HG02852 (cell line): ENCODE measurements around the gene MRC2.
"Not testable (repeated sequence)": the region's sequence is repeated elsewhere in the genome, so short reads cannot be mapped to it uniquely, and the experiment has no call there.

ENCODE experiments used
- ATAC-seq: cut with Tn5 transposase; IDR thresholded peaks from one replicate; pipeline ENCODE4 v1.9.1; 2021; ENCODE audit warnings: mild to moderate bottlenecking, moderate library complexity; ENCODE audit not compliant: unreplicated experiment

The MRC2 gene, protein sequence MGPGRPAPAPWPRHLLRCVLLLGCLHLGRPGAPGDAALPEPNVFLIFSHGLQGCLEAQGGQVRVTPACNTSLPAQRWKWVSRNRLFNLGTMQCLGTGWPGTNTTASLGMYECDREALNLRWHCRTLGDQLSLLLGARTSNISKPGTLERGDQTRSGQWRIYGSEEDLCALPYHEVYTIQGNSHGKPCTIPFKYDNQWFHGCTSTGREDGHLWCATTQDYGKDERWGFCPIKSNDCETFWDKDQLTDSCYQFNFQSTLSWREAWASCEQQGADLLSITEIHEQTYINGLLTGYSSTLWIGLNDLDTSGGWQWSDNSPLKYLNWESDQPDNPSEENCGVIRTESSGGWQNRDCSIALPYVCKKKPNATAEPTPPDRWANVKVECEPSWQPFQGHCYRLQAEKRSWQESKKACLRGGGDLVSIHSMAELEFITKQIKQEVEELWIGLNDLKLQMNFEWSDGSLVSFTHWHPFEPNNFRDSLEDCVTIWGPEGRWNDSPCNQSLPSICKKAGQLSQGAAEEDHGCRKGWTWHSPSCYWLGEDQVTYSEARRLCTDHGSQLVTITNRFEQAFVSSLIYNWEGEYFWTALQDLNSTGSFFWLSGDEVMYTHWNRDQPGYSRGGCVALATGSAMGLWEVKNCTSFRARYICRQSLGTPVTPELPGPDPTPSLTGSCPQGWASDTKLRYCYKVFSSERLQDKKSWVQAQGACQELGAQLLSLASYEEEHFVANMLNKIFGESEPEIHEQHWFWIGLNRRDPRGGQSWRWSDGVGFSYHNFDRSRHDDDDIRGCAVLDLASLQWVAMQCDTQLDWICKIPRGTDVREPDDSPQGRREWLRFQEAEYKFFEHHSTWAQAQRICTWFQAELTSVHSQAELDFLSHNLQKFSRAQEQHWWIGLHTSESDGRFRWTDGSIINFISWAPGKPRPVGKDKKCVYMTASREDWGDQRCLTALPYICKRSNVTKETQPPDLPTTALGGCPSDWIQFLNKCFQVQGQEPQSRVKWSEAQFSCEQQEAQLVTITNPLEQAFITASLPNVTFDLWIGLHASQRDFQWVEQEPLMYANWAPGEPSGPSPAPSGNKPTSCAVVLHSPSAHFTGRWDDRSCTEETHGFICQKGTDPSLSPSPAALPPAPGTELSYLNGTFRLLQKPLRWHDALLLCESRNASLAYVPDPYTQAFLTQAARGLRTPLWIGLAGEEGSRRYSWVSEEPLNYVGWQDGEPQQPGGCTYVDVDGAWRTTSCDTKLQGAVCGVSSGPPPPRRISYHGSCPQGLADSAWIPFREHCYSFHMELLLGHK (N-terminal part only)

DNA sequence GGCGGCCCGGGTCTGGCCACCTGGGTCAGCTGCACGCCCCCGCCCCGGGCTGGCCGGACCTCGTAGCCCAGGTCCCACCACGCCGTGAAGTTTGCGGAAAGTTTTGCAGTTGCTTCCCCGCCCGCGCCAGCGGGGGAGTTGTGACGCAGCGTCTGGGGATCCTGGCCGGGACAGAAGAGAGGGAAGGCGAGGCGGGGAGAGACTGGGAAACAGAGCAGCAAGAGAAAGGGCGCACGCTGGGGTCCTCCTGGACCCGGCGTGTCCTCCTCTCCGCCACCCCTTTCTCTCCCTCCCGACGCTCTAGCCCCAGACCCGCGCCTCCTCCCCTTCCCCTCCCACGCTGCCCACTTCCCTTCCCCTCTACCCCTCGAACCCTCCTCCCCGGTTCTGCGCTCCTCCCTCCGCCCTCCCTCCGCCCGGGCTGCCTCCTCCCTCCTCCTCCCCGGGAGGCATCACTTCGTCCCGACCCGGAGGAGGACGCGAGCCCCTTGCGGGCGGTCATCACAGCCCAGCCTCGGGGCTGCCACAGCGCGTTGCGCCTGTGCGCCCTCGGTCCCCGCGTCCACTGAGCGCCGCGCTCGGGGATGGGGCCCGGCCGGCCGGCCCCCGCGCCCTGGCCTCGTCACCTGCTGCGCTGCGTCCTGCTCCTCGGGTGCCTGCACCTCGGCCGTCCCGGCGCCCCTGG, at the start of gene MRC2:
Gene MRC2, plus strand, starts transcription at position 452 of the 685 bp plus-strand sequence. Its CDS starts 133 bp downstream, at position 585.
- ATAC-seq: peak; percentile 41

DNA sequence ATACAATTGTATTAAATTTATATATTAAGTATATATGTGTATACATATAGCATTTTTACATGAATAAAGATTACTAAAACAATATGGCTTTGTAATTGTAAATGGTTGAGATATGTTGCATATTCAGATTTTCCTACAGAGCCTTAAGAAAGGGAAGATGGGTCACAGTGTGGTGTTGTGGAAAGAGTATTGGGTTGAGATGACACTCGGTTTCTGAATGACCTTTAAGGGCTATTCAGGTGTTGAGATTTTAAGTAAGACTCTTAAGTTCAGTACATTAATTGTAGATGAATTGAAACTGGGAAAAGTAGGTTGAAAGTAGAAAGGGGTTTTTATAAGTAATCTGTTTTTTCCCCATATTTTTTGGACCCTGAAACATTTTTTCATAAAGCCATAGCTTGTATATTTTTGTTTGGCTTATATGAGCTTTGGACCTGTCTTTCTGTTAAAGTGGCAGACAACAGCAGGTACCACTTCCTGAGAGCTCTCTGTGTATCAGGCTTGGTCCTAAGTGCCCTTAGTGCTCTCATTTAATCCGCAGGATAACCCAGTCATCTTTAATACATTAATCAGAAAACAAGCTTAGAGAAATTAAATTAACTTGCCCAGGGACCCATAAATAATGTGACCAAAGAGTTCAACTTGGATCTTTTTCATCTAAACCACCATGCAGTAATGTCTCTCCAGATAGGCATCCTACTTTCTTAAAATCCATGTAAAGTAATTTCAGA, 48.5 kb upstream of the MRC2 start:
- ATAC-seq: no peak

DNA sequence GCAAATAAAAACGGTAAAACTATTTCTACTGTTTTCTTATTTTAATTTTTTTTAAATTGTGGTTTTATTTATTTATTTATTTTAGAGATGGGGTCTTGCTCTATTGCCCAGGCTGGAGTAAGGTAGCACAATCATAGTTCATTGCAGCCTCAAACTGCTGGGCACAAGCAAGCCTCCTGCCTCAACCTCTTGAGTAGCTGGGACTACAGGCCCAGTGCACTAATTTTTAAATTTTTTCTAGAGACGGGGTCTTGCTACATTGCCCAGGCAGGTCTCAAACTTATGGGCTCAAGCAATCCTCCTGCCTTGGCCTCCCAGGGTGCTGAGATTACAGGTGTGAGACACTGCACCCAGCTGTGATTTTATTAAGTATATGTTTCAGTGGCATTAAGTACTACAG, 46.5 kb upstream of the MRC2 start:
- ATAC-seq: no peak

DNA sequence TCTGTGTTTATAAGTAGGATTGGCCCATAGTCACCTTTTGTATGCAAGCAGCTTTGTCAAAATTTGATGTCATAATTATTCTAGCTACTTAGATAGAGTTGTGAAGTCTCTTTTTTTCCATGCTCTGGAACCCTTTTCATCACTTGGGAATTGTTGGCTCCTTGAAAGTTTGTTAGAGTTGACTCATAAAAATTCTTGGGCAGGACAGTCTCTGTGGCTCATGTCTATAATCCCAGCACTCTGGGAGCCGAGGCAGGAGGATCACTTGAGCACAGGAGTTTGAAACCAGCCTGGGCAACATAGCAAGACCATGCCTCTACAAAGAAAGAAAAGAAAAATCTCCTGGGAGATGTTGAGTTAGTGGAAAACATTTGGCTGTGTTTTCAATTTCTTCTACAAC, 45.7 kb upstream of the MRC2 start:
- ATAC-seq: no peak

GRCh38 chr17:62587554-62587953, 39.9 kb upstream of the MRC2 start:
- ATAC-seq: no peak

GRCh38 chr17:62588109-62588508, 39.4 kb upstream of the MRC2 start:
- no peak for ATAC-seq

- no peak for ATAC-seq
Measured at GRCh38 chr17:62591333-62591732, 36.1 kb upstream of the MRC2 start.

DNA sequence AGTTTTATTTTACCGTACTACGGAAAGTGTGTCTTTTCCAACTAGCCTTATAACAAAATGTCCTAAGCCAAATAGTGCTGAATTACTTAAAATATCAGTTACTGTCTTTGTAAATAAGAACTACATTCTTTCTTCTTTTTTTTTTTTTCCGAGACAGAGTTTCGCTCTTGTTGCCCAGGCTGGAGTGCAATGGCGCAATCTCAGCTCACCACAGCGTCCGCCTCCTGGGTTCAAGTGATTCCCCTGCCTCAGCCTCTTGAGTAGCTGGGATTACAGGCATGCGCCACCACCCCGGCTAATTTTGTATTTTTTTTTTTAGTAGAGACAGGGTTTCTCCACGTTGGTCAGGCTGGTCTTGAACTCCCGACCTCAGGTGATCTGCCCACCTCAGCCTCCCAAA, 35.6 kb upstream of the MRC2 start:
- ATAC-seq: not testable (repeated sequence)

DNA sequence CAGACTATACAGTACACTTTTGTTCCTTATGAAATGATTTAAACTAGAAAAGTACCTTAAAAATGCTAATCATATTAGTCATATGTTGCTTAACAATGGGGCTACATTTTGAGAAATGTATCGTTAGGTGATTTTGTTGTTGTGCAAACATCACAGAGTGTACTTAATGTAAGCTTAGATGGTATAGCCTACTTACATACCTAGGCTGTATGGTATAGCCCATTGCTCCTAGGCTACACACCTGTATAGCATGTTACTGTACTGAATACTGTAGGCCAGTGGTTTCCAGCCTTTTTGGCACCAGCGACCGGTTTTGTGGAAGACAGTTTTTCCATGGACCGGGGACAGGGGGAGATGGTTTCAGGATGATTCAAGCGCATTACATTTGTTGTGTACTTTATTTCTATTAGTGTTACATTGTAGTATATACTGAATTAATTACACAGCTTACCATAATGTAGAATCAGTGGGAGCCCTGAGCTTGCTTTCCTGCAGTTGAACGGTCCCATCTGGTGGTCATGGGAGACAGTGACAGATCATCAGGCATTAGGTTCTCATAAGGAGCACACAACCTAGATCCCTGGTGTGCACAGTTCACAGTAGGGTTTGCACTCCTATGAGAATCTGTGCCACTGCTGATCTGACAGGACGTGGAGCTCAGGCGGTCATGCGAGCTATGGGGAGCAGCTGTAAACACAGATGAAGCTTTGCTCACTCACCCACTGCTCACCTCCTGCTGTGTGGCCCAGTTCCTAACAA, 35.0 kb upstream of the MRC2 start:
- ATAC-seq: no peak

- no peak for ATAC-seq
Measured at GRCh38 chr17:62595484-62595883, 32.0 kb upstream of the MRC2 start.

- no peak for ATAC-seq
Measured at GRCh38 chr17:62596662-62597061, 30.8 kb upstream of the MRC2 start.

GRCh38 chr17:62597150-62597549, 30.3 kb upstream of the MRC2 start:
- no peak for ATAC-seq

DNA sequence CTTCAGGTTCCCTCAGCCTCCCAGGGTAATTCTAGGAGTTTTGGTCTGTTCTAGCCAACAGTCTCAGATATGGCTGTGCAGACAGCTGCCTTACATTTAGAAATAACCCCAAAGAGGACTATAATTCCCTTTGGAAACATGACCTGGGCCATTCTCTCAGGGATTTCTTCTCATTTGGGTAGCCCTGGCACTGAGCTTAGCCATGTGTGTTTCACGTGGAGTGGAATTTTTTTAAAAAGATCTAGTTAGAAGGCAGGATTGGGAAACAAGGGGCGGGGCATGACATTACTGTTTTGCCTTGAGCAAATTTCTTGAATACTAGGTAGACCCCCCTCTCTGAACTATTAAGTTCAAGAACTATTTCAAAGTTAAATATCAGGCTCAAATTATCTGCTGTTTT, 29.6 kb upstream of the MRC2 start:
- no peak for ATAC-seq

GRCh38 chr17:62599964-62600657, 27.4 kb upstream of the MRC2 start:
- ATAC-seq: no peak

DNA sequence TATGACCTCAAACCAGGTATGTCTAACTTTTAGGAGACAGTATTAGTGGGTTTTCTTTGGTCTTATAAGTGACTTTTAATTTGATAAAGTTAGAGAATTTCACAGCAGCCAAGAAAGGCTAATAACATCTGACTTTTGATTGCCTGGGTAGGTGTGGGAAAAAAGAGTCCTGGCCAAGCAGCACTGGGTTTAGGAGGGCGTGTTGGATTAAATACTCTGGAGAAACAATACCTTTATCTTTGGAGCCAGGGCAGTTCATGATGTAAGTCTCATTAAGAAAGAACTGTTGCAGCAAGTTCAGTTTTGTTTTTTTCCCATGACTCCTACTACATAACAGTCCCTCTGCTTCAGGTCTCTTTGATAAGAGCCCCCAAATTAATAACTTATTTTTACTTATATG, 26.7 kb upstream of the MRC2 start:
- no peak for ATAC-seq

DNA sequence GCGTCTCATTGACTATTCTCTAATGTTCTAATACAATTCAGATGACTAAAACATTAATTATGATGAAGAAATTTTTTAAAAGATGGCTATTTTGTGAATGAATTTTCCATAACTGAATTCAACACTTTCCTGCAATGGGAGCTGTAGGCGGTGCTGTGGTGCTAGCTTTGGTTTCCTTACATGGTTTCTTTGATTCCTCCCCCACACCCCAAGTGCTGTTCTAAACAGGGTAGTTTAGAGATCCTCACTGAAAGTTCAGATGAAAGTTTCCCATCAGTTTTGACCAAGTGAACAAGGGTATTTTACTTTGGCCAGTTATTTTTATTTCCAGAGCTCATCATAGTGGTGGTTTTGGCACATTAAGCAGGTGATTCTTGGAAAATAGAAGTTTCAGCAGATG, 26.0 kb upstream of the MRC2 start:
- ATAC-seq: no peak

GRCh38 chr17:62603783-62604182, 23.7 kb upstream of the MRC2 start:
- not testable (repeated sequence) for ATAC-seq

- no peak for ATAC-seq
Measured at GRCh38 chr17:62605588-62605987, 21.9 kb upstream of the MRC2 start.

DNA sequence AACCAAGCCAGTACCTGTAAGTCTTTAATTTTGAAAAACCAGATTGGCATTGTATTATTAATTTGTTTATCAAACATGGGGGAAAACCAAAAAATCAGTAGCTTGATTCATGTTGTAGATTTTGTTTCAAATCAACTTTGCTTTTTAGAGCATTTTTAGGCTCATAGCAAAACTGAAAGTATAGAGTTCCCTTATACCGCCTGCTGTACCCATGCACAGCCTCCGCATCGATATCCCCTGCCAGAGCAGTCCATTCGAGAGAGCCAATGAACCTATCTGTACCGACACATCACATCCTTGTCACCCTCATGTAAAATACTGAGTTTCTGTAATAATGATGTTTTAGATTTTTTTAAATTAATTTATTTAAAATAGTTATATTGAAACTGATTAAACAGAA, 16.2 kb upstream of the MRC2 start:
- ATAC-seq: peak; percentile 73
